GM19328 (cell line): ENCODE data around the gene SEC31B.

Experiments
- ATAC-seq: cut with Tn5 transposase; IDR thresholded peaks from one replicate; pipeline ENCODE4 v1.9.1; 2021; ENCODE audit warnings: mild to moderate bottlenecking, moderate library complexity; ENCODE audit not compliant: unreplicated experiment

The SEC31B gene, protein sequence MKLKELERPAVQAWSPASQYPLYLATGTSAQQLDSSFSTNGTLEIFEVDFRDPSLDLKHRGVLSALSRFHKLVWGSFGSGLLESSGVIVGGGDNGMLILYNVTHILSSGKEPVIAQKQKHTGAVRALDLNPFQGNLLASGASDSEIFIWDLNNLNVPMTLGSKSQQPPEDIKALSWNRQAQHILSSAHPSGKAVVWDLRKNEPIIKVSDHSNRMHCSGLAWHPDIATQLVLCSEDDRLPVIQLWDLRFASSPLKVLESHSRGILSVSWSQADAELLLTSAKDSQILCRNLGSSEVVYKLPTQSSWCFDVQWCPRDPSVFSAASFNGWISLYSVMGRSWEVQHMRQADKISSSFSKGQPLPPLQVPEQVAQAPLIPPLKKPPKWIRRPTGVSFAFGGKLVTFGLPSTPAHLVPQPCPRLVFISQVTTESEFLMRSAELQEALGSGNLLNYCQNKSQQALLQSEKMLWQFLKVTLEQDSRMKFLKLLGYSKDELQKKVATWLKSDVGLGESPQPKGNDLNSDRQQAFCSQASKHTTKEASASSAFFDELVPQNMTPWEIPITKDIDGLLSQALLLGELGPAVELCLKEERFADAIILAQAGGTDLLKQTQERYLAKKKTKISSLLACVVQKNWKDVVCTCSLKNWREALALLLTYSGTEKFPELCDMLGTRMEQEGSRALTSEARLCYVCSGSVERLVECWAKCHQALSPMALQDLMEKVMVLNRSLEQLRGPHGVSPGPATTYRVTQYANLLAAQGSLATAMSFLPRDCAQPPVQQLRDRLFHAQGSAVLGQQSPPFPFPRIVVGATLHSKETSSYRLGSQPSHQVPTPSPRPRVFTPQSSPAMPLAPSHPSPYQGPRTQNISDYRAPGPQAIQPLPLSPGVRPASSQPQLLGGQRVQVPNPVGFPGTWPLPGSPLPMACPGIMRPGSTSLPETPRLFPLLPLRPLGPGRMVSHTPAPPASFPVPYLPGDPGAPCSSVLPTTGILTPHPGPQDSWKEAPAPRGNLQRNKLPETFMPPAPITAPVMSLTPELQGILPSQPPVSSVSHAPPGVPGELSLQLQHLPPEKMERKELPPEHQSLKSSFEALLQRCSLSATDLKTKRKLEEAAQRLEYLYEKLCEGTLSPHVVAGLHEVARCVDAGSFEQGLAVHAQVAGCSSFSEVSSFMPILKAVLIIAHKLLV

DNA sequence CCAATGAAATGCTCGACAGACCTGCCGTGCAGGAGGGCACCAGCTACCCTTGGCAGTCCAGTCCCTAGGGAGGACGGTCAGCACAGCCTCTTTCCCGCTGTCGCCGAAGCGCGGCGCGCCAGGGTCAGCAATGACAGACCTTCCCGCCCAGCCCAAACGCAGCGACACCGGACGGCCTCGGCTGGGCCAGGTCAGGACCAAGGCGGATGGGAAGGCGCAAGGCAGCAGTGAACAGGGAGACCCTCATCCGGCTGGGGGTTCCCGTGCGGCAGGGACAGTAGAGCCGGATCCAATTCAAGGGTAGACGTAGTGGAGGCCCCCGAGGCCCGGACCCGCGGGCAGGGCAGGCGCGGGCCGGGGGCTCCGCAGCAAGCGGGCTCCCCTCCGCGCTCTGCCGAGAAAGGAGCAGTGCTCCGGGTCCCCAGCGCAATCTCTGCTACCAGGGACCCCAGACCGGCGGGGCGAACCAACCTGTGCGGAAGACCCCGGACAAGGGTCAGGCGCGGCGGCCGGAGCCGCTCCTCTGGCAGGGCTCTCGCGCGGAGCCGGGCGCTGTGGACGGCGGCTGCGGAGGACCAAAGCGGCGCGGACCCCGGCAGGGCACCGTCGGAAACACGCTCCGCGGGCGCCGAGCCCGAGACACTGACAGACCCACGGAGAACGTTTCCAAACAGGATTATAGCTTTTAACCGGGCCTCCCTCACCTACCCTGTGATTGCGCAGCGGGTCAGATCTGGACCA, at the start of gene SEC31B:
Gene SEC31B (minus strand): TSS at position 551 of the 741 bp plus-strand sequence. CDS start 2,909 bp downstream, outside the sequence.
- ATAC-seq, result no peak

DNA sequence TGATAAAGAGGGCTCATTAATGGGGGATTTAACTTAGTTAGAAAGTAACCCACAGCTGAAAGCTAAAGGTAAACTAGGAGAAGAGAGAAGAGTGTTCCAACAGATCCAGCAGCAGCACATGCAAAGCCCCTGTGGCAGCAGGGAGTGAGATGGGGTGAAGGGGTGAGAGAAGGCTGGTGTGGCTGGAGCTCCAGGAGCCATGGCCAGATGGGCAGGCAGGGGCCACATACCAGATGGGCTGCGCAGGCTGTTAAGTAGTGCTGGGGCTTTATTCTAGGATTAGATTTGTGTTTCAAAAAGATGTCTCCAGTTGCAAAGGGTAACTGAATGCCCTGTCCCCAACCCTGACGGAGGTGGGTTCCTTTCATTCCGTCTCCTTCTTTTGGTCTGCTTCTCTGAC, 49.3 kb upstream of the SEC31B start:
- no peak for ATAC-seq

DNA sequence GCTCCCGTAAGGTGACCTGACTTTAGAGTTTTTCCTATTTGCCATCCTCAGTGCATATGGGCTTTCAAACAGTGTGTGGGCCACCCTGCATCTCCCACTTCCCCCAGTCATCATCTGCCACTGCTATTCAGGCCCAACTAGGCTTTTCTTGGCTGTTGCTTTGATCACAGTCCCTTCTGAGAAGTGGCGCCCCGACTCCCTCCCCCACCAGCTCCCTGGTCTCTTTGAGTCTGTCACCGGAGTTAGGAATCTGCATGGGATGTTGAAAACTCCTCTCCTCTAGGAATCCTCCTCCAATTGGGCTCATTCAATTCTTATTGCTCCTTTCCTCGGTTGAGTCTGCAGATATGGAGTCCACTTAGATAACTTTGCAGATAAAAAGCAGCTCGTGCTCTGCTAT, 48.2 kb upstream of the SEC31B start:
- ATAC-seq, result no peak

DNA sequence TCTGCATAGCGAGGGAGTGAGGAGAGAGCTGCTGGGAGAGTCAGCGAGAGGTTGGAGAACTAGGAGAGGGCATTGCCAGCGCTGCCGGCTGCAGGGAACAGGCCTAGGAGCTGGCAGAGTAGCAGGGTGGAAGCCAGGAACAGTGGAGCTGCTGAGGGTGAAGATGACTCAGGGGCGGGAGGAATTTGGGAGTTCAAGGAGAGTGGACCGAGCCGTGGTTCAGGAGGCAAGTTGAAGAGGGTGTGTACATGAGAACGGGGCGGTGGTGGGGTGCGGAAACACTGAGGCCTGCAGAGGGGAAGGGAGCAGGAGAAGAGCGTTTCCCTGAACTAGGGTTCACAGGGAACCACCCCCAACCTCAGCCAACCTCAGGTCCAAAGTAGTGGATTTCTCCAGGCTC, 47.6 kb upstream of the SEC31B start:
- no peak for ATAC-seq

DNA sequence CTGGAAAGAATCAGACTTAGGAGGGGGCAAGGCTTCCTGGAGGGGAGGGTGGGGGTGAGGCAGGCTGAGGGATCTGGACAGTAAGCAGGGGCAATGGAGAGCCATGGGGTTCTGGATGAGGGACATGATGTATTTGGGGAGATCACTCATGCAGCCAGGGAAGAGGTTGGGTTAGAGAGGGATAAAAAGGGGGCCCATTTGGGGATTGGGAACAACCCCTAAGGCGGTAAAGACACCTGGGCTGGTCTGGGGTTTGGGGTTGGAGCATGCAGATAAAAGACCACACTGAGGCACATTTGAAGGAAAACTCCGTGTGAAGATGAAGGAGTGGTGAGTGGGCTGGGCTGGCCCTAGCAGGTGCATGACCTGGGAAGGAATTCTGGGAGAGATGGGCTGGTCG, 46.9 kb upstream of the SEC31B start:
- no peak for ATAC-seq

DNA sequence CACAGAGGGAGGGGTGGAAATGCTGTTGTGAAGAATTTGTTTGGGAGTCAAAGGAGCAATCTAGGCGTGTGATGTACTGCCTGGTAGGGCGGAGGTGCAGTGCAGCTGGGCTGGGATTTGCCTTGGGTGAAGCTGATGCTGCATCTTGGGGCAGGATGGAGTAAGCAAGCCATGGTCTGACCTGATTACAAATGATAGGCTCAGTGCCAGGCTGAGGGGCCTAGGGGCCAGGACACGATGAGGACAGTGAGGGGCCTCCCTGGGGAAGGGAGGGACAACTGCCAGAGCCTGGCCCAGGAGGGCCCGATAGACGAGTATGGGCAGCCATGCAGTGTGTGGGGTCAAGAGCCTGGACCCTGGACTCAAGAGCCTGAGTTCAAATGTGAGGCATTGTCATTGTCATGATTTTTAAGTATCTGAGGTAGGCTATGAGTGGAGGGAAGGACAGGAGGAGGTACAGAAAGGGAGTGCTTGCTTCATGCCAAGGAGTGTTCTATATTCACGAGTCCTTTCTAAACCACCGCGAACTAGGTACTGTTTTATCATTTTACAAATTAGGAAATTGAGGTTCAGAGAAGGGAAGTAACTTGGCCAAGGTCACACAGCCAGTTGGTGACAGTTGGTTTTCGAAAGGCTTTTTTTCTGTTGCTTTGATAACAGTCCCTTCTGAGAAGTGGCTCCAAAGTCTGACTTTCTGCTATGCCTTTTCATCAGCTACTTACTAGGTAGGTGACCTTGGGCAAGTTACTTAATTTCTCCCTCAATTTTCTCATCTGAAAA, 45.7 kb upstream of the SEC31B start:
- ATAC-seq, result no peak

DNA sequence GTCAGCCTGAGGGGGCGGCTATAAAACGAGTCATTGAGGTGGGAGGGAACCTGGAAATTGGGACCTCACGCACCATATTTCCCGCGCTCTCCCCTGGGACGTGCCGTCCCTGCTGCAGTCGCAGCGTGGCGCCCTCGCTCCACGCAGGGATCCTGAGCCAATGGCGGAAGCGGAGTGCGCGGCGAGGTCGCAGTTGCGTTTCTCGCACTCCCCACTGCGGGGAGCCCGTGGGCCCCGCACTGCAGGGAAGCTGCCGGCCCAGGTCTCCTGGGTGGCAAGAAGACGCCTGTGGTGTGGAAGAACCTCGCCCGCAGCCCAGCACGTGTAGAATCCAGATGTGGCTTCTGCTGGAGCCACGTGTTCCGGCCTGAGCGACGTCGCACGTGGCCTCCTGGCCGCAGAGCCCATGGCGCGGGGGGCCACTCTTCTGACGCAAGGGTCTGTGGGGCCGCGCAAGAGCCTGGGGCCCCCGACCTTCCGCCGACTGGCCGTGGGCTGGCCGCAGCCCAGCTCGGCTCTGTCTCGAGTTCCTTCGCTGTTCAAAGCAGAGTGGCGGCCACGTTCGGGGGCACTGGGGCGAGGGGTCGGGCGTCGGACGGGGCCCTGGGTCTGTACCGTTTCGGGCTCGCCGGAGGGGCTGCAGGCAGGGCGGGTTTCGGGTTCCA, 42.5 kb upstream of the SEC31B start:
- ATAC-seq, result peak; percentile 77

DNA sequence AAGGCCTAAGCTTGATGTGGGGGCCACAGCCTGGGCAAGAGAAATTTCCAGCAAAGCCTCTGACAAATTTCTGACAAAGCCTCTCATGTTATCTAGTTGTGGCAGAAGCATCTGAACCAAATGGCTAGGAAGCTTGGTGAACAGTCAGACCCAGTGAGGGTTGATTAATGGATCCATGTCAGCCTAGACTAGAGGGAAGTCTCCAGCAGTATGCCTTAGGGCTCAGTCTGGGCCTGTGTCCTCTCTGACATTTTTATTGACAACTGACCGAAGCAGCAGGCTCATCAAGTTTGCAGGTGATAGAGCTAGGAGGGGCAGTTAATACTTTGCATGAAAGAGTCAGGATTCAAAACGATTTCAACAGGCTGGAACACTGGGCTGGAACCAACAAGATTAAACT, 41.3 kb upstream of the SEC31B start:
- no peak for ATAC-seq

DNA sequence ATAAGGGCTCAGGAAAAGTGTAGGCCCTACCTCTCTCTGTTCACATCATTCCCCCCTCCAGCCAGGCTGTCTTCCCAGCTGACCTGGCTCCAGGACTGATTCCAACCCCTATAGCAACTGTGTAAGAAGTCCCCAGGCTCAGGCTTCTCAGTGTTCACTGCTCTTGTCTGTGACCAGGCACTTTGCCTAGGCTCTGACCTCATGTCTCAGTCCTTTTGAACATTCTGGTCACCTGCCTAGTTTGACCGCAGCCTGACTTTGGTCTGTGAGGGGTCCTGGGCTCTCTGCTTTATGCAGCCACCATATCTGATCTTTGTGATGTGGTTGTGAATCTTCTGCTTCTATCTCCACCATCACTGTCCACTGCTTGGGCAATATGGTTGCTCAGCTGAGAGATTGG, 40.6 kb upstream of the SEC31B start:
- ATAC-seq, result no peak

DNA sequence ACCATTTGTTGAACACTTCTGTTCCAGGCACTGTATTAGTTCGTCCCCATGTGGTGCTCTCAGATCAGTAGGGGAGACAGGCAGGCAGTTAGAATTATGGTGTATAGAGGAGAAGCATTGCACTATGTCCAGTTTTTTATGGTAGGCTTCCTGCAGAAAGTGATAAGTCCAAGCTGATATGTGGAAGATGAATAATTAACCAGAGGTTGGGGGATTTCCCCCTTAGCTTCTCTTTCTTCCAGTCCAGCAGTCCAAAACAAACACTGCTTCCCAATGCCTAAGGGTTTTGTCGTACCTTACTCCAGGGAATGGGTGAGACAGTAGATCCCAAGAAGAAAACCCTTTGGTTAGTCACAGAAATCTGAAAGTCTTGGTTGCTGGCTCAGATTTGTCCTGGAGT, 35.2 kb upstream of the SEC31B start:
- no peak for ATAC-seq

DNA sequence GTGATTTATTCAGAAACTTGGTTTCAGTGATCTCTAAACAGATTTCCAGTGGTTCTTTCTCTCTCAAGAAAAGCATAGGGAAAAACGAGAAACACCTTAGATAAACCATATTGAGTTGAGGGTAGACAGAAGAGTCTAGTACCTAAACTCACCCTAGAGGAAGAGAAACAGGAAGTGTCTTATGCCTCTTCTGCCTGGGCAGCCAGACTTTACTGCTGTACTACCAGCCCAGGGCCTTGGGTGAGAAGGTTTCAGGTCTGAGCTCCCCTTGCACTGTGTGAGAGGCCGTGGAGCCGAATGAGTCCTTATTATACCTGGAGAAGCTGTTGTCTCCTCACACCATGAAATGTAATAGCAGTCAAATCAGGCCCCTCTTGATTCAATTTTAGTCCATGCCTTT, 34.3 kb upstream of the SEC31B start:
- no peak for ATAC-seq

DNA sequence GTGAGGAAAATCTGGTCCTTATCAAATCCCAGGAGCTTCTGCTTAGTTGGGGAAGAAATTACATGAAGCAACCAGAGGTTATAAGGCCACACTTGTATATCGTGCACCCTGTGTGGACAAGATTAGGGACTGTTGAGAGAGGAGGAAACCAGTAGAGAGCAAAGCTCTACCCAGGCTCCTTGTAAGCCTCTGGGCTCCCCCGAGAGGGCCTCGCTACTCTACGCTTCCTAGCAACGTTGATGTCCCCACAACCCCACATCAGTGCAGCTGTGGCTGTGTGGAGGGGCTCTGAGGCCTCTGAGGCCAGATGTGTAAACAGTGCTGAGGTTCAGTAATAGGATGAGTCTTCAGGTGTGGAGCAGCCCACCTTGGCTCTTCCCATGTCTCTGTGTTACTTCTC, 32.1 kb upstream of the SEC31B start:
- ATAC-seq, result no peak

DNA sequence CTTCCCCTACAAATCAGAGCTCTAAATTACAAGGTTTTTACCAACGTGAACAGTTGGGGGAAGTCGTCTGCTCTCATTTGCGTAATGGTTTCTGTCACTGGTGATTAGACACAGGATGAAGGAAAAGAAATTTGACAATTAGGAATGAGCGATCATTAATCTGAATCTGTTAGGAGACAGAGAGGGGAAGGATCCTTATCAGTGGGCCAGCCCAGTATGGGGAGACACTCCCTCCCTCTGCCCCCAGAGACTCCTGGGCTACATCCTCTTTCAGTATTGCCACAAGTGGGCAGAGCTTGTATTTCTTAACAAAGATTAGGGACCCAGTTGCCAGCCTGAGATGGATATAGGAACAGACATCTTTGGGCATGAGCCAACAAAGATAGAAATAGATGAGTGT, 31.5 kb upstream of the SEC31B start:
- ATAC-seq, result no peak

DNA sequence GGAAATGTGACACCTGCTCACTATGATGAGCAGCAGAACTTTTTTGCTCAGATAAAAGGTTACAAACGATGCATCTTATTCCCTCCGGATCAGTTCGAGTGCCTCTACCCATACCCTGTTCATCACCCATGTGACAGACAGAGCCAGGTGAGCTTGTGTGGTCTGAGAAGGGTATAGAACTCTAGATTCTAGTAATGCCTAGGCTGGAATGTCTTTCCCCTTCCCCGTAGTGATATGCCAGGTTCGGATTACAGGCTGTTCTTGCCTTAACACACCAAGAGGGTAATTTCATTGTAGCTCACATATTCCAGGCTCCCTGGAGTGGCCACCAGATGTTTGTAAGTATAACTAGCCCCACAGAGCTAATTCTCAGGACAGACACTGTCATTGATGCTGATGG, 25.3 kb upstream of the SEC31B start:
- no peak for ATAC-seq

DNA sequence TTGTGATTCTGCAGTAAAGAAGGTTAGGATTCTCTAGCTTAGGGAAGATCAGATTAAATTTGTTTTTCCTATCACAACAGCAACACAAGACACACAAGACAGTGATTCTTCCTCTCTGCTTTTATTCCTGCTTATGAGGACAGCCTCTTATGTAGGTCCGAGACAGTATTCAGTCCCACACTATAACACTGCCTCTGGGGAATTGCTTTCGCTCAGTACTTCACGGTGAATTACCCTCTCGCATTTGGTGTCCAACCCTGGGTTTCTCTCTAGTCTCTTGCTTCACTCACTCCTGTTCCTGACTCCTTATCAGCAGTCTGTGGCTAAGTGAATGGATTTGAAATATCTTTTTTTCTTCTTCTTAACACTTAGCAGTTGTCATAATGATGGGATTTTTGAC, 17.8 kb upstream of the SEC31B start:
- no peak for ATAC-seq

DNA sequence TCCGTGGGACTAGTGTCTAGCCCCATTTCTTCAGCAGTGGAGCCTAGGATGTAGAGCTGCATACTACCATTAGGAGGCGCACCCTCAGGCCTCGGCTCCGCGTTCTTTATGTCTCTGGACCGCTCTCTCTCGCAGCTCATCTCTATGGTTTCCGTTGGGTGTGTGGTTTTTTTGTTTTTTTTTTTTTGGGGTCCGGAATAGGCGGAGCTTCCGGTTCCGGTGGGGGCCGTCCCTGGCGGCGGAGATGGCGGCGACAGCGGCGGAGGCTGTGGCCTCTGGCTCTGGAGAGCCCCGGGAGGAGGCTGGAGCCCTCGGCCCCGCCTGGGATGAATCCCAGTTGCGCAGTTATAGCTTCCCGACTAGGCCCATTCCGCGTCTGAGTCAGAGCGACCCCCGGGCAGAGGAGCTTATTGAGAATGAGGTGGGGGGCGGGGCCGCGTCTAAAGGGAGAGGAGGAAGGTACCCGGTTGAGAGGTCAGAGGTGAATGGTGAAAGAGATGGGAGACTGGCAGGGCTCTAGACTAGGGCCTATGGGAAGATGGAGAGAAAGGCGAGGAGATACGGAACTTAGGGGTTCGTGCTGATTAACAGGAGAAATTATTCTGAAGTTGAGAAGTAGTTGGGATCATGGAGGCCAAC, 16.2 kb upstream of the SEC31B start, which contains the start of gene HIF1AN:
Gene HIF1AN (plus strand): TSS at position 229 of the 639 bp plus-strand sequence. CDS start 16 bp downstream, at position 245.
- peak; percentile 96 for ATAC-seq

DNA sequence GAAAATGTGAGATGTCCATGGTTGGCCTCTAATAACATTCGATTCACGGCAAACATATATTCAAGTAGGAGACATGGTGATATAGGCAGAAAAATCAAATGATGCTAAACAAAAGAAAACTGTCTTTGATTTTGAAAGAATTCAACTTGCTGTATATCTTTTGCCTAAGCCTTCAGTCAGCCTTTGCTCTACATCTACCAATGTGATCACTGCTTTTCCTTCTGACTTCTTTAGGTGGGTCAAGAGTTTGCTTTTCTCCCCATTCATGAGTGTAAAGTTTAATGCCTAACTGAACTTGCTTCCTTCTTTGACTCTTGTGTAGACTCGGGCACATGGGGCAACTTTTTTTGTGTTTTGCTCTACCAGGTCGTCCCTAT, 15.7 kb upstream of the SEC31B start:
- ATAC-seq, result no peak

DNA sequence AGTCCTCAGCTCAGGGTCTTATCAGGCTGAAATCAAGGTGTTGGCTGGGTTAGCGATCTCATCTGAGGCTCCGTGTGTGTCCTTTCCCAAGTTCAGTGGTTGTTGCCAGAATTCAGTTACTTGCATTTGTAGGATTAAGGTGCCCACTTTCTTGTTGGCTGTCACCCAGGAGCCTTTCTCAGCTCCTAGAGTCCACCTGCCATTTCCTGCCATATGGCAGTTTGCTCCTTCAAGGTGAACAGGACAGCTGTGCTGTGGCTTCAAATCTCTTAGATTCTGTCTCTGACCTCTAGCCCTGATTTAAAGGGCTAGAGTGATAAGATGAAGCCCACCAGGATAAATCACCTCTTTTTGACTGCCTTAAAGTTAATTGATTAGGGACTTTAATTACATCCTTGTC, 15.1 kb upstream of the SEC31B start:
- no peak for ATAC-seq

DNA sequence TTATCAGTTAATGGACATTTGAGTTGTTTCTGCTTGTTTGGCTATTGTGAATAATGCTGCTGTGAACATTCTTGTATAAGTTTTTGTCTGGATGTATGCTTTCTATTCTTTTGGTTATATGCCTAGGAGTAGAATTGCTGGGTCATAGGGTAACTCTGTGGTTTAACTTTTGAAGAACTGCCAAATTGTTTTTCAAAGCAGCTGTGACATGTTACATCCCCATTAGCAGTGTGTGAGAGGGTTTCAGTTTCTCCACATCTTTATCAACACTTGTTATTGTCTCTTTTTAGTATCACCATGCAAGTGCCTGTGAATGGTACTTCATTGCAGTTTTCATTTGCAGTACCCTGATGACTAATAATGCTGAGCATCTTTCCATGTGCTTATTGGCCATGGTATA, 12.1 kb upstream of the SEC31B start:
- no peak for ATAC-seq
